ENCODE data around the gene ATOX1. TPM values are rescaled to one million over a fixed set of nuclear protein-coding genes. Genes with fewer than 3 reads are reported as not detected.

ATOX1 gene
- total and polyA plus RNA-seq, 9 of the 15 experiments (the other 6 are each of a cell fraction or from before 2014, with no cell fraction given), result 59.2 to 318 (median 86.2) TPM

GRCh38 chr5:151758430-151759241, at the start of gene ATOX1 (continued):
- TF ChIP-seq MGA (IDR thresholded peaks at IDR 0.05) (peak; percentile 77), CHD1 (IDR thresholded peaks at IDR 0.05; ENCODE audit: low read length) (peak; percentile 13), MBD2 (IDR thresholded peaks at IDR 0.05; ENCODE audit: borderline replicate concordance, low read depth) (peak; percentile 60; the same call in 1 of the 2 replicates), ETV6 (IDR thresholded peaks at IDR 0.05; ENCODE audit: borderline replicate concordance in 1 of 2, low read depth in 2 of 2, low read length in 1 of 2) (no peak), ETV6 (CRISPR knock-in tag; IDR thresholded peaks at IDR 0.05; ENCODE audit: borderline replicate concordance) (no peak), MXI1 (IDR thresholded peaks at IDR 0.05; ENCODE audit: low read depth, low read length) (peak; percentile 67; the same call in 1 of the 2 replicates), TRIM24 (IDR thresholded peaks at IDR 0.05) (0 out of 4 replicates have a peak, but pooled peaks of 1 of the 2 experiments have one; percentile 9), GTF2F1 (IDR thresholded peaks at IDR 0.05; ENCODE audit: low read depth, low read length) (0 out of 2 replicates have a peak, but pooled peaks have one; percentile 37), CSDE1 (IDR thresholded peaks at IDR 0.05) (0 out of 4 replicates have a peak, but pooled peaks of 1 of the 2 experiments have one; percentile 37), ESRRA (IDR thresholded peaks at IDR 0.05; ENCODE audit: borderline replicate concordance, low read depth) (peak; percentile 45), SRF (CRISPR knock-in tag; IDR thresholded peaks at IDR 0.05) (peak in 1 of 2 experiments; percentile 64; a peak in 2 of 4 replicates), CTCF (IDR thresholded peaks at IDR 0.05 in 2 of 3, conservative IDR thresholded peaks at IDR 0.05 in 1 of 3; ENCODE audit: insufficient read depth in 2 of 3, low read depth in 1 of 3, low read length in 3 of 3) (peak in 1 of 3 experiments; percentile 33; a peak in 1 of 6 replicates)
